COLO829 (cell line): ENCODE data around the gene PARD6B.
"Not testable (repeated sequence)": the region's sequence is repeated elsewhere in the genome, so short reads cannot be mapped to it uniquely, and the experiment has no call there.

Experiments
- DNase-seq: peaks from one replicate; pipeline ENCODE4 v3.0.0; 2012; ENCODE audit warnings: low spot score

Gene PARD6B

DNA sequence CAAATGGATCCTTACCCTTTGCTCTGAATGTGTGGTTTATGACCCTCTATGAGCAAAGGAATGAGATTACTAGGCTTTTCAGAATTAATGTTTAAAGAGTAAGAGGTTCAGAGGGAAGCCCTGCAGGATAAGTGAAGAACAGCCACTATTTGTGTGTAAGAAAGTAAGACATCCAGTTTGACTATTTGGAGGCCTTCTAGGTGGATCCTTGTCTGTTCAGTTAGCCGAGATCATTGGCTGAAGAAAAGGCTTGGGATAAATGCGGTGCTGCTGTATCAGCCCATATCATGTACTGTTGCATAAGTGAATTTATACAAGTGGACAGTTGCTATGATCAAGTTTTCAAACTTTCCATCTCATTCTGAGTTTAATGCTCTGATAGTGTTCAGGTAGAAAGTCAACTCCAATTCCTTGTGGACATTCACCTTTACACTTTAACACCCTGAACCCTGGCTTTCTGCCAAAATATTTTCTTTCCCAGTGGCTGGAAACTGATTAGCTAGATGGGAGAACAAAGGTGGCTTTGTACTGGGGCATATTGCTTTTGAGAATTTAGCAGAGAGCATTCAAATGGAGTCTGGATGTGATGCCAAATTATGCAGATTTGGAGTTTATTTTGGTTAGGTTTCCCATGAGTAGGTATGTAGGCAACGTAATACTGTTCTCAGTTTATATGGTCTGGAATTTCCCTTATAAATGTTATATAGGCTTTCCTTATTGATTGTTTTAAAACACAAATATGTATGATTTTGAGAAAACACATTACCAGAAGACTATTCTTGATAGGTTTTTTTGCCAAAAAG is 15.0 kb downstream of the PARD6B start:
- DNase-seq = peak; percentile 66

DNA sequence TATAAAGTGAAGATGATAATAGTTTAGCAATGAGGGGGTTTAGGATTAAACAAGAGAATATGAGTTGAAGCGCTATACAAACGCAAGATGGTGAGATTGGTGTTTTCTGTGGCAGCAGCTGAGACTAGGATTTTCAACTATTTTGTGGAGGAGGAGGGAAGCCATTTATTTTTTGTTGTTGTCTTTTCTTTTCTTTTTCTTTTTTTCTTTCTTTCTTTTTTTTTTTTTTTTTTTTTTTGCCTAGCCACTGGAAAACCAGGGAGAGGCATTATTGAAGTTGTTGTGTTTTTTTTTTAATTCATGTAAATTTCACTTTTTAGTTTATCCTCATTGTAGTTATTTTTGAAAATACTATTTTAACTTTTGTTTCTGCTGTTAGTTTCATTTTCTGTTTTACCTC is 15.9 kb downstream of the PARD6B start:
- DNase-seq = no peak

DNA sequence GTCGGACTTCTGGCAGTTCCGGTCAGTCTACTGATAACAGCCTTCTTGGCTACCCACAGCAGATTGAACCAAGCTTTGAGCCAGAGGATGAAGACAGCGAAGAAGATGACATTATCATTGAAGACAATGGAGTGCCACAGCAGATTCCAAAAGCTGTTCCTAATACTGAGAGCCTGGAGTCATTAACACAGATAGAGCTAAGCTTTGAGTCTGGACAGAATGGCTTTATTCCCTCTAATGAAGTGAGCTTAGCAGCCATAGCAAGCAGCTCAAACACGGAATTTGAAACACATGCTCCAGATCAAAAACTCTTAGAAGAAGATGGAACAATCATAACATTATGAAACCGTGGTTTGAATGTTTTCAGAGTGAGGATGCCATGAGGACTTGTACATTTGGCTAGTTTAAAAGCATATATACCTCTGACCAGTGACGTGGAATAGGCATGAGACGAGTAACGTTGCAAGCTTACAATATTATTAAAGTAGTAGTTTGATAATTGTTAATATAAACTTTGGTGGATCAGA is 18.8 kb downstream of the PARD6B start:
- no peak for DNase-seq

DNA sequence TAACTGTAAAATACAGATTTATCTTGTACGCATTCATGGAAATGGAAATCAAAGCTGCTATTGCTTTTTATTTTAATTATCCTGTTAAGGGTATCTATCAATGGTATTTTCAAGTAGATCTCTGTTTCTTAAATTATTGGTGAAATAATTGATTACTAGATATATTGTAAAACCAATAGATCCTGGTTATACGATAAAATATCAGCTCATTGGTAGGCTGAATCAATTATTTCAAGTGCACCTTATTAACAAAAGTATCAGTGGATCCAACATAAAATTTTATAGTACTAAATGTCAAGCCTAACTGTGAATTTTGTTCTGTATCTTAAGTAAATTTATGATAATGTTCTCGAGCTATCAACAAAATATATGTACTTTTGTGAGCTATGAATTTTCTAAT is 21.8 kb downstream of the PARD6B start:
- no peak for DNase-seq

GRCh38 chr20:50754420-50754819 is 23.0 kb downstream of the PARD6B start:
- DNase-seq = no peak

- no peak for DNase-seq
These were observed 25.1 kb downstream of the PARD6B start for GRCh38 chr20:50756447-50756846.

DNA sequence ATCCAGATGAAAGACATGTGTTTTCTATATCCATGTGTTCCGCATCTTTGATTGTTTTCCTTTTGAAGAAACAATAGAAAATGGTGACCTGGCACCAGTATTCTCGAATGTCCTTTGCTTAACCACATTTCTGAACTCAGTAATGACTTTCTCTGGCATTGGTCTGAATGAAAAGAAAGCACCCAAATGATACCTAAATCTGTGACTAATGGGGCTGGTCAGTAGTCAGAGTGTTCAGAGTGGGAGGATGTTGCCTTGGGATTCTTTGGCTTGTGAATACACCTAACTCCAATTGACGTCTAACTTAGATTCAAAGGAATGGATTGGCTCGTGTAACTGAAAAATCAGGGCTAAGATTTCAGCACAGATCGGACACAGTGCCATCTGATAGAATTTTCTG is 27.1 kb downstream of the PARD6B start:
- no peak for DNase-seq

GRCh38 chr20:50758992-50759391 is 27.6 kb downstream of the PARD6B start:
- DNase-seq = no peak

DNA sequence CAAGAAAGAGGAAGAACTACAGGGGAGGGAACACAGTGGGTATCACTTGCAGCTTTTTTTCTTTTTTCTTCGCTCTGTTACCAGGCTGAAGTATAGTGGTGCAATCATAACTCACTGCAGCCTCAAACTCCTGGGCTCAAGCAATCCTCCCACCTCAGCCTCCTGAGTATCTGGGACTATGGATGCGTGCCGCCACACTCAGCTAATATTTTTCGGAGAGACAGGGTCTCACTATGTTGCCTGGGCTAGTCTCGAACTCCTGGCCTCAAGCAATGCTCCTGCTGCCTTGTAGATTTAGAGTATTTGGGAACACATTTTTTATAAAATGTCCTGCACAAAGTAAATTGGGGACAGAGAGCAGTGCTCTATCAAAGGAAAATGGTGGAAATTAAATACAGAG is 28.3 kb downstream of the PARD6B start:
- no peak for DNase-seq

DNA sequence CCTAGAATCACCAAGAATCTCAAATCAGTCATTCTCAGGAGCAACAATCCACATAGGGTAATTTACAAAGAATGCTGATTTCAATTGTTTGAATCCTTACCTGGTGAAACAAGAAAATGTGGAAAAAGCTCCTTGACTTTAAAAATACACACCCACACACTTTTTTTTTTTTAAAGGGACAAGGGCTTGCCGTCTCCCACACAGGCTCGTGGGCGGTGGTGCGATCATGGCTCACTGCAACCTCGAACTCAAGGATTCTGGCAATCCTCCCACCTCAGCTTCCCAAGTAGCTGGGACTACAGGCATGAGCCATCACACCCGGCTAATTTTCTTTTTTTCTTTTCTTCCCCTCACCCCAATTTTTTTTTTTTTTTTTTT is 30.7 kb downstream of the PARD6B start:
- no peak for DNase-seq

GRCh38 chr20:50762435-50763220 is 31.2 kb downstream of the PARD6B start:
- no peak for DNase-seq

GRCh38 chr20:50763550-50764458 is 32.4 kb downstream of the PARD6B start:
- not testable (repeated sequence) for DNase-seq

DNA sequence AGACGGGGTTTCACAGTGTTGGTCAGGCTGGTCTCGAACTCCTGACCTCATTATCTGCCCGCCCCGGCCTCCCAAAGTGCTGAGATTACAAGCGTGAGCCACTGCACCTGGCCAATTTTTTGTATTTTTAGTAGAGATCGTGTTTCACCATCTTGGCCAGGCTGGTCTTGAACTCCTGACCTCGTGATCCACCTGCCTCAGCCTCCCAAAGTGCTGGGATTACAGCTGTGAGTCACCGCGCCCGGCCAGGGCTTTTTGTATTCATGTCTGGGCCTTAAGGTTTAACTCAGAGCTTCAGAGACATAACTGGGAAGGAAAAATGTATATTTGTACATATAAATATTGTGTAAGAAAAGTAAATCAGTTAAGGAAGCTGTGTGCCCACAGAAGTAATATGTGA is 33.9 kb downstream of the PARD6B start:
- DNase-seq = not testable (repeated sequence)

DNA sequence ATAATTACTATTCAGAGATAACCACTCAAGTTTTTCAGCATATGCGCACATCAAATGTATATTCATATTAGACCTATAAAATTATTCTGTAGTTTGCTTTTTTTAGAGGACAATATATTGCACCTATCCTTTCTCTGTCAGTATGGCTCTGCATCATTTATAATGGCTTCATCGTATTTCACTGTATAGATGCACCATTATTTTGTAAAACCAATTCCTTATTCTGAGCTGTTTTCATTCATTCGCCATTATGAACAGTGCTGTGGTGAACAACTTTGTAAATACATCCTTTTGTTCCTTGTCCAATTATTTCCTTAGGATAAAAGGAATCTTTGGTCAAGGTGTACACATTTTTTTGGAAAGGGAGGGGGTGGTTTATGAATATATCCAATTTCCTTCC is 34.3 kb downstream of the PARD6B start:
- no peak for DNase-seq

GRCh38 chr20:50766955-50767809 is 35.8 kb downstream of the PARD6B start:
- DNase-seq = not testable (repeated sequence)

DNA sequence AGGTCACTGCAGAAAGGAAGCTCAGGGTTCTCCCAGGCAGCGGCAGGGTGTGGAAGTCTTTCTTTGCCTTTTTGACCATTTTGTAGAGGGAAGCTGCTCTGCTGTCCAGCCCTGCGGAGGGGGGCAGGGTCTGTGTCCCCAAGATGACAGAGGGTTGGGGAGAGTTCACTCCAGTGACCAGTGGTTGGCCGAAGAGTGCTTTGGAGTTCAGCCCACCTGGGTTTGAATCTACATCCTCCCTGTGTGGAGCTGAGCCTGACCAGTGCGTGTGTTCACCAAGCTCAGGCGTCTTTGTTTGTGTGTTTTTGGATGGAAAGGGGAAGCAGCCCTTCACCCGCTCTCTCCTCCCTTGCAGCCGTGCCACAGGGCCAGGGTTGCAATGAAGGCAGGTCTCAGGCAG is 37.6 kb downstream of the PARD6B start:
- not testable (repeated sequence) for DNase-seq

GRCh38 chr20:50769551-50770085 is 38.2 kb downstream of the PARD6B start:
- DNase-seq = not testable (repeated sequence)

DNA sequence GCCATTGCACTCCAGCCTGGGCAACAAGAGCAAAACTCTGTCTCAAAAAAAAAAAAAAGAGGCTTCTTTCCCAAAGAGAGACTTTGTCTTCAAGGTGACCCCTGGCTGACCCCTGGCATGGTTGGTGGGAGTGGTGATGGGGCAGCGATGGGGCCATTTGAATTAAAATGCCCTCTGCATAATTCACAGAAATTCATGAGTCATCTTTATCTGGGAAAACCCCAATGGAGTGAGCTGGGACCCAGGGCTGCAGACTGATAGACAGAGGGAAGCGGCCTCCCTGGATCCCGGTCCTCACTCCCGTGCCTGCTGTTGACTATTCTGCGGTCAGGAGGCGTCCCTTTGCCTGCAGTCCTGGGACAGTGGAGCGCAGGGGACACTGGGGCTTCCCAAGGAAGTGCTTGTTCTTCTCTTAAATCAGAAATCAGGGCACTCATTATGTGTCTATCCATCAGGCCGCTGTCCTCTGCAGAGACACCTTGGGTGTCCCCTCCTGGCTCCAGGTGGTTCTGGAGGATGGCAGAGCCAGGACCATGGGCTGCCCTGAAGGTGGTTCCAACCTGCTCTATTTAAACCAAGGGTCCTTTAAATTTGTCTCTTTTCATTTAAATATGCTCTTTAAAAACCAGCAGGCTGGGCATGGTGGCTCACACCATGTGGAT is 40.2 kb downstream of the PARD6B start:
- not testable (repeated sequence) for DNase-seq

GRCh38 chr20:50772420-50773185 is 41.2 kb downstream of the PARD6B start:
- DNase-seq = no peak

DNA sequence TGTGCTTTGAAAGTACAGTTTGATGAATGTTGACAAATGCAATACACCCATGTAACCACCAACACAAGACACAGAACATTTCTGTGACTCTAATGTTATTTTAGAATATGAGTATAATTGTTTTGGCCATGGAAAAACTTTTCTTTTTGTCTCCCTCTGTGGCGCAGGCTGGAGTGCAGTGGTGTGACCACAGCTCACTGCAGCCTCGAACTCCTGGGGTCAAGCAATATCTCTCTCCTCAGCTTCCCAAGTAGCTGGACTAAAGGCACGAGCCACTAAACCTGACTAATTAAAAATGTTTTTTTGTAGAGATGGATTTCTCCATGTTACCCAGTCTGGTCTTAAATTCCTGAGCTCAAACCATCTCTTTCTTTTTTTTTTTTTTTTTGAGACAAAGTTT is 43.1 kb downstream of the PARD6B start:
- no peak for DNase-seq
